Activated B cell treated with CpG ODN at 0.5 μM for 24 hours (primary cell): ENCODE results near the gene MYO5C. TPM values are rescaled to one million over a fixed set of nuclear protein-coding genes. Genes with fewer than 3 reads are reported as not detected.

Source experiments
- ATAC-seq: fragments of 200-7000 bp; cut with Tn5 transposase; one replicate; pipeline ENCODE4 v1.10.0; 2021; ENCODE audit warnings: low read depth, mild to moderate bottlenecking, moderate library complexity
- CTCF ChIA-PET: fragments of 350-600 bp; sonication (Branson Sonifier 250); formaldehyde crosslinking; loops from one replicate; lab custom pipeline; 2021; ENCODE audit warnings: antibody characterized with exemption; lab: Charles Lee
- POLR2A ChIA-PET: fragments of 350-600 bp; sonication (Branson Sonifier 250); formaldehyde crosslinking; loops from one replicate; lab custom pipeline; 2021; ENCODE audit warnings: antibody characterized with exemption; lab: Charles Lee
- DNase-seq: peaks from one replicate; pipeline ENCODE4 v3.0.0; 2022
- H3K27ac Mint-ChIP-seq: one replicate; pipeline ENCODE4 v1.8.0; 2020; ENCODE audit warnings: mixed read lengths
- H3K27me3 Mint-ChIP-seq: one replicate; pipeline ENCODE4 v1.8.0; 2021; ENCODE audit warnings: mixed read lengths
- H3K36me3 Mint-ChIP-seq: one replicate; pipeline ENCODE4 v1.8.0; 2021; ENCODE audit warnings: low read depth, mixed read lengths
- H3K4me1 Mint-ChIP-seq: one replicate; pipeline ENCODE4 v1.8.0; 2021; ENCODE audit warnings: mixed read lengths
- H3K4me3 Mint-ChIP-seq: one replicate; pipeline ENCODE4 v1.8.0; 2020; ENCODE audit warnings: mild to moderate bottlenecking, mixed read lengths
- H3K9me3 Mint-ChIP-seq: one replicate; pipeline ENCODE4 v1.8.0; 2020; ENCODE audit warnings: mixed read lengths
- CTCF ChIP-seq: fragments of 200-600 bp; IDR thresholded peaks from one replicate; pipeline ENCODE4 v1.8.0; 2022; ENCODE audit warnings: antibody characterized with exemption, mild to moderate bottlenecking
- intact Hi-C: fragments of 100-400 bp; cut with micrococcal nuclease; formaldehyde crosslinking; loops from one replicate; pipeline ENCODE4 v1.15.1; 2024
- total RNA-seq: library from RNA; stranded (reverse); gene quantifications from 2 replicates; pipeline ENCODE4 v1.2.3, GENCODE V29; 2022

The MYO5C gene
- total RNA-seq, 1 donor from 2014 or later, result 3.3 TPM

GRCh38 chr15:52158084-52158765 lies 137.4 kb downstream of the MYO5C start:
- Mint-ChIP-seq H3K9me3 (no peaks in the 10 kb centered on the region), H3K4me1 (peaks cover 10% of the 10 kb centered on the region), H3K27ac (no peak overlapping the region), H3K36me3 (peaks cover 72% of the 10 kb centered on the region), H3K4me3 (no peak overlapping the region), H3K27me3 (no peaks in the 10 kb centered on the region)
- intact Hi-C loops, result no loop called here
- no peak for TF ChIP-seq CTCF
- ATAC-seq (no peak), DNase-seq (no peak)
- ChIA-PET CTCF (interaction anchor here (0.7 to 1.4 kb wide), 2 partner anchors 26 to 826 kb away, joined by 5 to 6 read pairs; no protein-coding TSS in a partner anchor), POLR2A (interaction anchor here (0.6 kb wide), 1 partner anchor 11 kb away, joined by 3 read pairs; no protein-coding TSS in a partner anchor)

- TF ChIP-seq CTCF, result no peak
- H3K4me3 Mint-ChIP-seq, result no peak overlapping the region
- intact Hi-C loops, result no loop called here
- H3K27me3 Mint-ChIP-seq, result no peaks in the 10 kb centered on the region
- ChIA-PET CTCF (no interaction called here), POLR2A (interaction anchor here (1.5 kb wide), 1 partner anchor 24 kb away, joined by 4 read pairs; no protein-coding TSS in a partner anchor)
- no peak for ATAC-seq
- peaks cover 70% of the 10 kb centered on the region for H3K36me3 Mint-ChIP-seq
- H3K9me3 Mint-ChIP-seq, result no peaks in the 10 kb centered on the region
- no peak for DNase-seq
- H3K27ac Mint-ChIP-seq, result no peak overlapping the region
- peaks cover 16% of the 10 kb centered on the region for H3K4me1 Mint-ChIP-seq
These were observed 139.7 kb downstream of the MYO5C start for GRCh38 chr15:52155878-52156277.

- no peak for DNase-seq
- Mint-ChIP-seq H3K27ac (no peak overlapping the region), H3K9me3 (no peaks in the 10 kb centered on the region), H3K36me3 (peaks cover 72% of the 10 kb centered on the region), H3K4me1 (peaks cover 23% of the 10 kb centered on the region), H3K27me3 (no peaks in the 10 kb centered on the region), H3K4me3 (no peak overlapping the region)
- no peak for ATAC-seq
- ChIA-PET POLR2A (interaction anchor here (1.5 kb wide), 1 partner anchor 24 kb away, joined by 4 read pairs; no protein-coding TSS in a partner anchor), CTCF (no interaction called here)
- intact Hi-C loops, result no loop called here
- no peak for TF ChIP-seq CTCF
These were observed 140.4 kb downstream of the MYO5C start for GRCh38 chr15:52154896-52155865.

- H3K27ac Mint-ChIP-seq, result no peak overlapping the region
- POLR2A ChIA-PET, result interaction anchor here (1.5 kb wide), 1 partner anchor 25 kb away, joined by 4 read pairs; no protein-coding TSS in a partner anchor
- no peaks in the 10 kb centered on the region for H3K9me3 Mint-ChIP-seq
- H3K4me3 Mint-ChIP-seq, result no peak overlapping the region
- no peaks in the 10 kb centered on the region for H3K27me3 Mint-ChIP-seq
- CTCF ChIA-PET, result interaction anchor here (1.0 kb wide), 1 partner anchor 54 kb away, joined by 3 read pairs; no protein-coding TSS in a partner anchor
- ATAC-seq (no peak), DNase-seq (no peak)
- no peak for TF ChIP-seq CTCF
- peaks cover 23% of the 10 kb centered on the region for H3K4me1 Mint-ChIP-seq
- intact Hi-C loops, result no loop called here
- peaks cover 72% of the 10 kb centered on the region for H3K36me3 Mint-ChIP-seq
These were observed 141.4 kb downstream of the MYO5C start for GRCh38 chr15:52153900-52154895.
